ENCODE results near the gene CCDC158.
"Not testable (repeated sequence)": the region's sequence is repeated elsewhere in the genome, so short reads cannot be mapped to it uniquely, and the experiment has no call there.

Gene CCDC158

GRCh38 chr4:76430519-76431388, 9.8 kb upstream of the CCDC158 start:
- DNase-seq: peak; percentile 42

DNA sequence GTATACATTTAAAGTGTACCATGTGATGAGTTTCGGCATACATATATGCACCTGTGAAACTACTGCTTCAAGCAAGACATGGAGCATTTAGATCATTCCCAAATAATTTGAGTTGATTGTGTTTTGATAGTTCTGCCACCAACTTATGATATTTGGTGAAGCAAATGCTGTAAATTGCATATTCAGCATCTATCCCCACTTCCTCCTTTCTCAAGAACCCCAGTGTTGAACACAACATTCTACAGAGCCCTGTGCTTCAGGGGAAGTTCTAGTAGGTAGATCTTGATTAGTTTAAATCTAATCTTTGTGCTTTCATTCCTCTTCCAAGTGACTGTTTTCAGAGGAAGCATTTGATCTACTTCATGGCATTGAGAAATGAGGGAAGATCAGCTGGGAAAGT, 8.7 kb upstream of the CCDC158 start:
- DNase-seq: no peak

DNA sequence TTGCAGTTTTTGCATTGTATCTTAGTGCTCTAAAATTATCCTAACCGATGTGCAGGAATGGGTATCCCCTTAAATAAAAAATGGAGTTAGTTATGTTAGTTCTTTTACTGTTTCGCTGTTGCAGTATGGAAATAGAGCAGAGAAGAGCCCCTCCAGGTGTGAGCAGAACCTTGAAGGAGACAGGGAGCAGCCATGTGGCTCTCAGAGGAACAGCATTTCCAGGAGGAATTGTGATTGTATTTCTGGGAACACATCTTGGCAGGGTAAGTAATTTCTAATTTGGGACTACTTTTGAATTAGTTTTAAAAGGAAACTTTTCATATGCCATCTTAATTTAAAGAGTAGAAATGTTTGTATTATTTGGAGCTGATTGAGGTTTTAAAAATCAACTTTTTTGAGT, 5.3 kb upstream of the CCDC158 start:
- DNase-seq: no peak

GRCh38 chr4:76423159-76423558, 2.2 kb upstream of the CCDC158 start:
- not testable (repeated sequence) for DNase-seq

- DNase-seq: no peak
Measured at GRCh38 chr4:76420188-76420761, 666 bp downstream of the CCDC158 start.

- no peak for DNase-seq
Measured at GRCh38 chr4:76410636-76411035, 10.3 kb downstream of the CCDC158 start.

- DNase-seq: no peak
Measured at GRCh38 chr4:76407440-76408119, 13.4 kb downstream of the CCDC158 start.

DNA sequence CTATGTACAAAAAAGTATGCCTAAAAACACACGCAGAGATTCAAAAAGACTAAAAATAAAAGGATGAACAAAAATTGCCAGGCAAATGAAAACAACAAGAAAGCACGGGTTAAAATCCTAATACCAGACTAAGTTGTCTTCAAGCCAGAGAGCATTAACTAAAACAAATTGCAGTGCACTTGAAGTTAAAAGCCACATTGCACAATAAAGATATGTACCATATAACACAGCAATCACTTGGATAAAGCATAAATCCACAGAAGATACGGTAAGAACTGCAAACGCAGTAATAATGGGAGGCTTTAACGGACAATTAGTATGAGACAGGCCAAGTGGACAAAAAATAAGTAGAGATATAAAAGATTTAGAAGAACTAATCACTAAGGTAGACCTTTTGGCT, 14.9 kb downstream of the CCDC158 start:
- DNase-seq: no peak

GRCh38 chr4:76401654-76402053, 19.3 kb downstream of the CCDC158 start:
- no peak for DNase-seq

DNA sequence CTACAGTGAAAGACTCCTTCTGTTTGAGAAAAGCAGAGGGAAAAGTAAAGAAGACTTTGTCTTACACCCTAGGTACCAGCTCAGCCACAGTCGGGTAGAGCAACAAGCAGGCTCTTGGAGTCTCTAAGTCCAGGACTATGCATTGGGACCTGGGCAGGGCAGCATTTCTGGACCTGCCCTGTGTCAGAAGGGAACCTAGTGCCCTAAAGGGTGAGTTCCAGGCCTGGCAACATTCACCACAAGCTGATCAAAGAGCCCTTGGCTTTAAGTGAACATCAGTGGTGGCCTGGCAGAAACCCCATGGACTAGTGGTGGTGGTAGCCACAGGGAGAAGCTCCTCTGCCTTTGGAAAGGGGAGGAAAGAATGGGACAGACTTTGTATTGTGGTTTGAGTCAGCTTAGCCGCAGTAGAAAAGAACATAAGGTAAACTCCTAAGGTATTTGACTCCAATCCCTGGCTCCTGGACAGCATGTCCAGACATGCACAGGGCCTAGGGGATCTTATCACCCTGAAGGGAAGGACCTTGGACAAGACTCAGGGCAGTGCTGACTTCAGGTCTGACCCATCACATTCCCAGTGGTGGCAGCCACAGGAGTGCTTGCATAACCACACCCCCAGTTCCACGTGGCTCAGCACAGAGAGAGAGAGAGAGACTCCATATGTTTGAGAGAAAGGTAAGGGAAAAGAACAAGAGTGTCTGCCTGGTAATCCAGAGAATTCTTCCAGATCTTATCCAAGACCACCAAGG, 32.6 kb downstream of the CCDC158 start:
- DNase-seq: no peak

DNA sequence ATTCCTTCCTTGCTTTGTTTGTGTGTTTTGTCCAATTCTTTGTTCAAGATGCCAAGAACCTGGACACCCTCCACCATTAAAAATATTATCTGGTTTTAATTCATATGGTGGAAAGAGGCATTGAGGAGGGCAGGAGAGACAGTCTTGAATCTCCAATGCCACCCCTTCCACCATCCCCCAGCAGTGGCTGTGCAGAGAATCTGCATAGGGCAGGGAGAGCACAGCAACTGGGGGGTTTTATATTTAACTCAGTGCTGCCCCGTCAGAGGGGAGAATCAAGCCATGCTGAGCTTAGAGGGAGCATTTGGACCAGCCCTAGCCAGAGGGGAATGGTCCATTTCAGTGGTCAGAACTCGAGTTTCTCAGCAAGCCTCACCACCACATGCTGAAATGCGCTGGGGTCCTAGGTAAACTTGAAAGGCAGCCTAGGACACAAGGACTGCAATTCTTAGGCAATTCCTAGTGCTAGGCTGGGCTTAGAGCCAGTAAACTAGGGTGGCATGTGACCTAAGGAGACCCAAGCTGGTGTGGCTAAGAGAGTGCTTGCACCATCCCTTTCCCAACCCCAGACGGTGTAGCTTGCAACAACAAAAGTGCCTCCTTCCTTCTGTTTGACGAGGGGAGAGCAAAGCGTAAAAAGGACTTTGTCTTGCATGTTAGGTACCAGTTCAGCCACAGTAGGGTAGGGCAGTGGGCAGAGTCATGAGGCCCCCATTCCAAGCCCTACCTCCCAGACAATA, 34.2 kb downstream of the CCDC158 start:
- DNase-seq: no peak

- DNase-seq: no peak
Measured at GRCh38 chr4:76385974-76386373, 35.0 kb downstream of the CCDC158 start.

- no peak for DNase-seq
Measured at GRCh38 chr4:76384052-76384451, 36.9 kb downstream of the CCDC158 start.

GRCh38 chr4:76383001-76383400, 37.9 kb downstream of the CCDC158 start:
- DNase-seq: no peak

GRCh38 chr4:76381986-76382385, 39.0 kb downstream of the CCDC158 start:
- DNase-seq: no peak

DNA sequence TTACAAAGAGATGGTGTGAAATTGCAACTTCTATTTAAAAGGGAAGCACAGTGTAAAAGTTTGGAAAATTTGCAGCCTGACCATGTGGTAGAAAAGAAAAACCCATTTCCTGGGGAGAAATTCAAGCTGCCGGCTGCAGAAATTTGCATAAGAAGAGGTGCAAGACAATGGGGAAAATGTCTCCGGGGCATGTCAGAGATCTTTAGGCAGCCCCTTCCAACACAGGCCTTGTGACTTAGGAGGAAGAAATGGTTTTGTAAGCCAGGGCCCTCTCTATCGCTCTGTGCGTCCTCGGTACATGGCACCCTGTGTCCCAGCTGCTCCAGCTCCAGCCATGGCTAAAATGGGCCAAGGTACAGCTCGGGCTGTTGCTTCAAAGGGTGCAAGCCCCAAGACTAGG, 40.4 kb downstream of the CCDC158 start:
- no peak for DNase-seq

DNA sequence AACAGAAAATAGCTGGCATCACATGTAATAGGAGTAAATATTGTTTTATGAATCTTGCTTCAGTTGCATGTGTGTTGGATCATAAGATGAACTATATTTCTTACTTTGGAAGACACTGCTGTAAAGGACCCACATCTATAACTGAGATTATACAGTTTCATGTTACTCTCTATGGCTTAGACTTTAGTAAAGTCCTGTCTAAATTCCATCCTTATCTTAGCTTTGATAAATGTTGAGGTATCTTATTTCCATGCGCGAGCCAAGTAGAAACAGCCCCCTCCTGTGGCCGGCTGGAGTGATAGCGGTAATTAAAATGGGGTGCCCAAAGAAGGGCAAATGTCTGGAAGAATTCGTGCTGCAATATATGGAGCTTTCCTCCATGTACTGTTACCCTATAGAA, 43.0 kb downstream of the CCDC158 start:
- DNase-seq: no peak

GRCh38 chr4:76377481-76377901, 43.5 kb downstream of the CCDC158 start:
- DNase-seq: no peak

DNA sequence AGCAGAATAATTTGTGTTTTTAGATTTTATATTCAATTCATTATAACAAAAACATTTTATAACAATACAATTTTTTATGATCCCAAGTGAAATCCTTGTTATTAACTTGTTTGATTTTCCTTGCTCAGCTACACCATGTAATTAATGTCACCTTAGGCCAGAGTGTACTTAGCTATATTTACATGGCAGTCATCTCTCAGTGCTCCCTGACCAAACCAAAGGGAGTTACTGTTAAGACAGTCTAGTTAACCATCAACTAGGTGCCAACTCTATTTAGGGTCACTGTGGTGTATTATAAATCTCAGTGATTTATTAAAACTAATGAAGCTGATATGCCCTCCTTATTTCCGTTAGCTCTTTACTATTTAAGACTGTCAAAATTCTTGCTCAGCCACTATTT, 44.4 kb downstream of the CCDC158 start:
- no peak for DNase-seq

DNA sequence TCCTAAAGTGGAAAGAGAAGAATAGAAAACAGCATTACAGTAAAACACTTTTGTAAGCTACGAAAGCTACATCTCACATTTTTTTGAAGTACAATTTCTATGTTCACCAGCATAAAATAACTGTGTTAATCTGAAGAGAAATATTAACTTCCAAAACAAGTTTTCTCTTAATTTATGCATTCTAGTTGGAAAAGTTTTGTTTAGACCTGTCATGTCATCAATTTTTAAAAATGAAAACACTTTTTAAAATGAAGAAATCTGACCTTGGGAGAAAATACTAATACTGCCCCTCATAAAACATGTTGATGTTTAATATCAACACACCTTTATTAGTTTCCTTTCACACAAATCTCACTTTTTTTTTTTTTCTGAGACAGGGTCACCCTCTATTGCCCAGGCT, 45.2 kb downstream of the CCDC158 start:
- DNase-seq: no peak

- no peak for DNase-seq
Measured at GRCh38 chr4:76374798-76375197, 46.1 kb downstream of the CCDC158 start.

DNA sequence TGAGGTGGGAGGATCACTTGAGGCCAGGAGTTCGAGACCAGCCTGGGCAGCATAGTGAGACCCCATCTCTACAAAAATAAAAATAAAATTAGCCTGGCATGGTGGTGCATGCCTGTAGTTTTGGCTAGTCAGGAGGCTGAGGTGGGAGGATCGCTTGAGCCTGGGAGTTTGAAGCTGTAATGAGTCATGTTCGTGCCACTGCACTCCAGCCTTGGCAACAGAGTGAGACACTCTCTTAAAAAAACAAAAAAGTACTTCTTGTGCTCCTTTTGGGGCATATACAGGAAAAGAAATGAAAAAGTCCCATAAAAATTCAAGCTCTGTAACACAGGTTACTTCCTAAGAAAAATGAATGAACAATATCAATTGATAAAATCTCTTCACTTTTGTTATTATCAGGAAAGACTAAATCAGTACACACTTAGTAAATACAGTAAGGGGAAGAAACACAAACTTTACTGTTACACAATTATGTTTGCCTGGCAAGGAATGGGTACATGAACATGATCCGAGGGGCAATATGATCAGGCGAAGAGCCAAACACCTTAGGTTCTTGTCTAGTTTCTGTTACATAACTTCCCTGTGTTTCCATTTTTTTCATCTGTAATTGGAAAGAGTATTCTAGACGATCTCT, 46.9 kb downstream of the CCDC158 start:
- no peak for DNase-seq

All from right kidney (tissue), 1 donor.